GOT3 (cell line): ENCODE results near the gene EPB41.
A peak's percentile ranks its signal among the peaks of the same experiment; 100 is the strongest.
"Not testable (repeated sequence)": the region's sequence is repeated elsewhere in the genome, so short reads cannot be mapped to it uniquely, and the experiment has no call there.

Experiments used
- DNase-seq: peaks from one replicate; lab custom pipeline; 2025; ENCODE audit warnings: mixed read lengths; lab: John Stamatoyannopoulos, UW

EPB41 gene

GRCh38 chr1:28914228-28915030, at the start of gene EPB41:
Gene EPB41 (plus strand): TSS chr1:28914569. CDS start chr1:28987438, 72,869 bp downstream.
- peak; percentile 57 for DNase-seq

GRCh38 chr1:28864695-28865094, 49.7 kb upstream of the EPB41 start:
- no peak for DNase-seq

- DNase-seq, result no peak
Measured at GRCh38 chr1:28865997-28866650, 48.2 kb upstream of the EPB41 start.

- DNase-seq, result no peak
Measured at GRCh38 chr1:28867850-28868249, 46.5 kb upstream of the EPB41 start.

- no peak for DNase-seq
Measured at GRCh38 chr1:28869952-28870351, 44.4 kb upstream of the EPB41 start.

- no peak for DNase-seq
Measured at GRCh38 chr1:28871631-28872401, 42.6 kb upstream of the EPB41 start.

- DNase-seq, result not testable (repeated sequence)
Measured at GRCh38 chr1:28875134-28875533, 39.2 kb upstream of the EPB41 start.

GRCh38 chr1:28877132-28877781, 37.1 kb upstream of the EPB41 start:
- DNase-seq, result peak; percentile 38

GRCh38 chr1:28878796-28879195, 35.6 kb upstream of the EPB41 start:
- DNase-seq, result no peak

GRCh38 chr1:28882009-28882628, 32.2 kb upstream of the EPB41 start:
- DNase-seq, result peak; percentile 54

GRCh38 chr1:28883242-28883616, 31.1 kb upstream of the EPB41 start:
- DNase-seq, result no peak

GRCh38 chr1:28885472-28885877, 28.9 kb upstream of the EPB41 start:
- DNase-seq, result no peak

GRCh38 chr1:28885977-28886730, 28.2 kb upstream of the EPB41 start:
- DNase-seq, result no peak

GRCh38 chr1:28886731-28887418, 27.5 kb upstream of the EPB41 start:
- DNase-seq, result peak; percentile 63

- DNase-seq, result no peak
Measured at GRCh38 chr1:28887419-28887834, 26.9 kb upstream of the EPB41 start.

- DNase-seq, result no peak
Measured at GRCh38 chr1:28887835-28888682, 26.3 kb upstream of the EPB41 start.

GRCh38 chr1:28888915-28889314, 25.5 kb upstream of the EPB41 start:
- DNase-seq, result no peak

- no peak for DNase-seq
Measured at GRCh38 chr1:28889357-28889756, 25.0 kb upstream of the EPB41 start.

- no peak for DNase-seq
Measured at GRCh38 chr1:28890435-28890834, 23.9 kb upstream of the EPB41 start.
